B cell (primary cell): ENCODE measurements around the gene SHISAL2A.
"Not testable (repeated sequence)": the region's sequence is repeated elsewhere in the genome, so short reads cannot be mapped to it uniquely, and the experiment has no call there.

ENCODE experiments used
- EZH2 ChIP-seq: IDR thresholded peaks from 2 replicates; pipeline ENCODE4 v1.6.1; 2012; ENCODE audit warnings: borderline replicate concordance, low read depth, mild to moderate bottlenecking, moderate library complexity, low read length; ENCODE audit not compliant: insufficient read depth, poor library complexity, severe bottlenecking
- TF ChIP-seq, protein P1 (sequence below): fragments of 200-600 bp; IDR thresholded peaks from one replicate; pipeline ENCODE4 v1.8.0; 2022; ENCODE audit warnings: antibody characterized with exemption, mild to moderate bottlenecking

GRCh38 chr1:52693351-52693750 lies 60.4 kb downstream of the SHISAL2A start:
- TF ChIP-seq, protein P1, sequence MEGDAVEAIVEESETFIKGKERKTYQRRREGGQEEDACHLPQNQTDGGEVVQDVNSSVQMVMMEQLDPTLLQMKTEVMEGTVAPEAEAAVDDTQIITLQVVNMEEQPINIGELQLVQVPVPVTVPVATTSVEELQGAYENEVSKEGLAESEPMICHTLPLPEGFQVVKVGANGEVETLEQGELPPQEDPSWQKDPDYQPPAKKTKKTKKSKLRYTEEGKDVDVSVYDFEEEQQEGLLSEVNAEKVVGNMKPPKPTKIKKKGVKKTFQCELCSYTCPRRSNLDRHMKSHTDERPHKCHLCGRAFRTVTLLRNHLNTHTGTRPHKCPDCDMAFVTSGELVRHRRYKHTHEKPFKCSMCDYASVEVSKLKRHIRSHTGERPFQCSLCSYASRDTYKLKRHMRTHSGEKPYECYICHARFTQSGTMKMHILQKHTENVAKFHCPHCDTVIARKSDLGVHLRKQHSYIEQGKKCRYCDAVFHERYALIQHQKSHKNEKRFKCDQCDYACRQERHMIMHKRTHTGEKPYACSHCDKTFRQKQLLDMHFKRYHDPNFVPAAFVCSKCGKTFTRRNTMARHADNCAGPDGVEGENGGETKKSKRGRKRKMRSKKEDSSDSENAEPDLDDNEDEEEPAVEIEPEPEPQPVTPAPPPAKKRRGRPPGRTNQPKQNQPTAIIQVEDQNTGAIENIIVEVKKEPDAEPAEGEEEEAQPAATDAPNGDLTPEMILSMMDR: not testable (repeated sequence)
- TF ChIP-seq EZH2: not testable (repeated sequence)
